HG02763 (cell line): ENCODE data around the gene HBZ.
"Not testable (repeated sequence)": the region's sequence is repeated elsewhere in the genome, so short reads cannot be mapped to it uniquely, and the experiment has no call there.

Experiments used
- ATAC-seq: cut with Tn5 transposase; IDR thresholded peaks from one replicate; pipeline ENCODE4 v1.9.1; 2021; ENCODE audit warnings: mild to moderate bottlenecking, moderate library complexity; ENCODE audit not compliant: unreplicated experiment

HBZ gene

GRCh38 chr16:133716-134115 lies 18.7 kb upstream of the HBZ start:
- ATAC-seq: no peak

GRCh38 chr16:138049-138417 lies 14.4 kb upstream of the HBZ start:
- no peak for ATAC-seq

- ATAC-seq: no peak
Observed at GRCh38 chr16:140175-140857, 12.1 kb upstream of the HBZ start.

GRCh38 chr16:142405-142967 lies 10.0 kb upstream of the HBZ start:
- no peak for ATAC-seq

- ATAC-seq: no peak
Observed at GRCh38 chr16:143047-143446, 9.4 kb upstream of the HBZ start.

GRCh38 chr16:143456-143855 lies 9.0 kb upstream of the HBZ start:
- ATAC-seq: no peak

- ATAC-seq: no peak
Observed at GRCh38 chr16:144797-145252, 7.6 kb upstream of the HBZ start.

GRCh38 chr16:146646-147045 lies 5.8 kb upstream of the HBZ start:
- no peak for ATAC-seq

- no peak for ATAC-seq
Observed at GRCh38 chr16:149024-149660, 3.3 kb upstream of the HBZ start.

- ATAC-seq: not testable (repeated sequence)
Observed at GRCh38 chr16:153129-153521, 681 bp downstream of the HBZ start.

- ATAC-seq: not testable (repeated sequence)
Observed at GRCh38 chr16:153550-154216, 1.2 kb downstream of the HBZ start.

GRCh38 chr16:154217-155030 lies 2.0 kb downstream of the HBZ start:
- ATAC-seq: no peak

GRCh38 chr16:155031-155398 lies 2.6 kb downstream of the HBZ start:
- no peak for ATAC-seq

- no peak for ATAC-seq
Observed at GRCh38 chr16:159136-159849, 6.8 kb downstream of the HBZ start.

- ATAC-seq: not testable (repeated sequence)
Observed at GRCh38 chr16:160242-160641, 7.8 kb downstream of the HBZ start.

GRCh38 chr16:160691-161190 lies 8.3 kb downstream of the HBZ start:
- no peak for ATAC-seq

GRCh38 chr16:162271-162991 lies 10.0 kb downstream of the HBZ start:
- no peak for ATAC-seq

- ATAC-seq: not testable (repeated sequence)
Observed at GRCh38 chr16:163139-163538, 10.7 kb downstream of the HBZ start.

GRCh38 chr16:163696-164095 lies 11.3 kb downstream of the HBZ start:
- ATAC-seq: not testable (repeated sequence)
